Adipocyte (in vitro differentiated cells): Measurements from ENCODE around the gene HINFP.
"Not testable (repeated sequence)": the region's sequence is repeated elsewhere in the genome, so short reads cannot be mapped to it uniquely, and the experiment has no call there.

ENCODE experiments used
- DNase-seq: peaks from one replicate; pipeline ENCODE4 v3.0.0-alpha.2; 2015; ENCODE audit warnings: low read depth
- H3K27me3 ChIP-seq: replicated peaks from 2 replicates; pipeline ENCODE4 v1.7.0; 2013; ENCODE audit warnings: mild to moderate bottlenecking, low read length, moderate library complexity; ENCODE audit not compliant: control insufficient read depth, insufficient read depth
- H3K36me3 ChIP-seq: 2 replicates; pipeline ENCODE4 v1.7.0; 2013; ENCODE audit warnings: low read length, mild to moderate bottlenecking, moderate library complexity; ENCODE audit not compliant: control insufficient read depth, insufficient read depth, severe bottlenecking
- H3K4me1 ChIP-seq: 2 replicates; pipeline ENCODE4 v1.7.0; 2013; ENCODE audit warnings: mild to moderate bottlenecking, low read length, moderate library complexity; ENCODE audit not compliant: control insufficient read depth, insufficient read depth
- H3K4me3 ChIP-seq: 2 replicates; pipeline ENCODE4 v1.7.0; 2013; ENCODE audit warnings: mild to moderate bottlenecking, low read length, moderate library complexity
- H3K9ac ChIP-seq: 2 replicates; pipeline ENCODE4 v1.7.0; 2013; ENCODE audit warnings: mild to moderate bottlenecking, low read length, moderate library complexity
- H3K9me3 ChIP-seq: 2 replicates; pipeline ENCODE4 v1.7.0; 2013; ENCODE audit warnings: mild to moderate bottlenecking, low read length, moderate library complexity; ENCODE audit not compliant: control insufficient read depth

Gene HINFP

GRCh38 chr11:119180729-119181676 lies 59.6 kb downstream of the HINFP start:
- Histone ChIP-seq H3K4me1 (peaks cover 4% of the 10 kb centered on the region), H3K9ac (no peak overlapping the region), H3K9me3 (no peaks in the 10 kb centered on the region), H3K4me3 (no peak overlapping the region), H3K27me3 (peaks cover 5% of the 10 kb centered on the region), H3K36me3 (peaks cover 20% of the 10 kb centered on the region)
- no peak for DNase-seq

- DNase-seq = no peak
- H3K4me1 ChIP-seq = peaks cover 4% of the 10 kb centered on the region
- H3K27me3 ChIP-seq = peaks cover 12% of the 10 kb centered on the region
- peaks cover 20% of the 10 kb centered on the region for H3K36me3 ChIP-seq
- no peak overlapping the region for H3K9ac ChIP-seq
- H3K9me3 ChIP-seq = no peaks in the 10 kb centered on the region
- H3K4me3 ChIP-seq = no peak overlapping the region
Observed at GRCh38 chr11:119181677-119182412, 60.5 kb downstream of the HINFP start.

- not testable (repeated sequence) for DNase-seq, H3K4me3 ChIP-seq, H3K9ac ChIP-seq, H3K9me3 ChIP-seq, H3K4me1 ChIP-seq
- H3K27me3 ChIP-seq = peaks cover 31% of the 10 kb centered on the region
- H3K36me3 ChIP-seq = peaks cover 14% of the 10 kb centered on the region
Observed at GRCh38 chr11:119184399-119184798, 63.0 kb downstream of the HINFP start.
